NCI-H1105 treated with DMSO at 0.1 percent for 48 hours (cell line): ENCODE data around the gene KCNH2.
A peak's percentile ranks its signal among the peaks of the same experiment; 100 is the strongest.

Source experiments
- DNase-seq: peaks from one replicate; lab custom pipeline; 2025; lab: John Stamatoyannopoulos, UW

Gene KCNH2

GRCh38 chr7:150994141-150994837 is 16.2 kb upstream of the KCNH2 start:
- DNase-seq = no peak

GRCh38 chr7:150993511-150993910 is 15.4 kb upstream of the KCNH2 start:
- DNase-seq = no peak

GRCh38 chr7:150992833-150993302 is 14.7 kb upstream of the KCNH2 start:
- DNase-seq = peak; percentile 9

- no peak for DNase-seq
These were observed 14.0 kb upstream of the KCNH2 start for GRCh38 chr7:150992051-150992640.

GRCh38 chr7:150990416-150991186 is 12.5 kb upstream of the KCNH2 start, which contains the start of gene NOS3:
NOS3 (plus strand) TSS chr7:150991017; CDS start chr7:150993804, 2,787 bp downstream.
- DNase-seq = no peak

- DNase-seq = no peak
These were observed 11.3 kb upstream of the KCNH2 start for GRCh38 chr7:150989456-150989855.

GRCh38 chr7:150988230-150989226 is 10.4 kb upstream of the KCNH2 start:
- peak; percentile 62 for DNase-seq

- no peak for DNase-seq
These were observed 8.4 kb upstream of the KCNH2 start for GRCh38 chr7:150986556-150986955.

GRCh38 chr7:150986099-150986512 is 8.0 kb upstream of the KCNH2 start:
- DNase-seq = peak; percentile 55

- no peak for DNase-seq
These were observed 5.8 kb upstream of the KCNH2 start for GRCh38 chr7:150983893-150984368.

- DNase-seq = no peak
These were observed 4.2 kb upstream of the KCNH2 start for GRCh38 chr7:150982351-150982750.

GRCh38 chr7:150981644-150982043 is 3.5 kb upstream of the KCNH2 start:
- no peak for DNase-seq

GRCh38 chr7:150980663-150981062 is 2.5 kb upstream of the KCNH2 start:
- DNase-seq = no peak

GRCh38 chr7:150979713-150980390 is 1.7 kb upstream of the KCNH2 start:
- no peak for DNase-seq

GRCh38 chr7:150977382-150978125 is 567 bp downstream of the KCNH2 start:
- DNase-seq = no peak

GRCh38 chr7:150976529-150977381 is 1.4 kb downstream of the KCNH2 start:
- DNase-seq = no peak

- DNase-seq = no peak
These were observed 2.4 kb downstream of the KCNH2 start for GRCh38 chr7:150975536-150976319.
